ENCODE measurements around the gene IDH3G.
A peak's percentile ranks its signal among the peaks of the same experiment; 100 is the strongest.

Gene IDH3G

DNA sequence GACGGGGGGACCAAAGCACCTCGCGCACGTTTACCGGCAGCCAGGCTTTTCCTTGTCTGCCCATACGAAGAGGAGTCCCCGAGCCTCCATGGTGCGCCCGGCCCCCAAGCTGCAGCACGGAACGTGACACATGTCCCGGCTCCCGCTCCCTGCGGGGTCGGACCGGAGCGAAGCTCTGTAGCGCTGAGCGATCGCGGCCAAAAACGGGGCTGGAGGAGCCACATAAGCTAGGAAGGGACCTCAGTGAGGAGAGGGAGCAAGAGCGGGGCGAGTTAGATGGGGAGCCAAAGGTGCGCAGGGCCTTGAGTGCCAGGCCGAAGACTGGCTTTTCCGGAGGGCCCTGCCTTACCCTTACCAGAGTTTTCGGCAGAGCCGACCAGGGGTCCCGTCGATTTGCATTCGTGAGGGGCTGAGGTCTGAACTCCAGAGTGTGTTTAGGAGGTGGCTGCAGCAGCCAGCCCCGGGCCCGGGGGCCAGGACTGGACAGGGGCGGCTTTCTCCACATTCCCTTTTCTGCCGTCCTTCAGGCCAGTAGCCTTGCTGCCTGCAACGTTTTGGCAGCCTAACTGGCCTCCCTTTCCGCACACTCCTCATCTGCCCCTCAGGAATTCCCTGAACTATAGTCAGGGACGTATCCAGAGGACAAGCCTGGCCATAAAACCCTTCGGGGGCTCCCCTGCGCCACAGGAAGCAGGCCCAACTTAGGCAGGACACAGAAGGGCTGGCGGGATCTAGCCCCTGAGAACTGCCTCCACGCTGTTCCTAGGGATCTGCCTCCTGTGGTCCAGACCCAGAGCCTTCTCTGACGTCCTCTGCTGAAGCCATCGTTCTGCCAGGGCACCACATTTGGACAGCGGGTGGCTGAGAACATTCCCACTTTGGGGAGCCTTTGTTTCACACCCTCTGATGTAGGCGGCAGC lies 982 bp upstream of the IDH3G start:
- POLR2A ChIA-PET = interaction anchor here (0.5 to 1.7 kb wide), 13 partner anchors 11 to 854 kb away, joined by 3 to 11 read pairs (median 4); partner anchors contain the start of gene ARHGAP4
- no peak for TF ChIP-seq ELF4 (IDR thresholded peaks at IDR 0.05)
- no peak for TF ChIP-seq ARNT (IDR thresholded peaks at IDR 0.05)
- no peak for TF ChIP-seq NFRKB (IDR thresholded peaks at IDR 0.05)
- TF ChIP-seq TARDBP (IDR thresholded peaks at IDR 0.05) = no peak
- no peak for TF ChIP-seq SP1 (IDR thresholded peaks at IDR 0.05)
- DNase-seq (ENCODE audit: extremely low spot score) = peak; percentile 23
- CTCF ChIA-PET = no interaction called here

DNA sequence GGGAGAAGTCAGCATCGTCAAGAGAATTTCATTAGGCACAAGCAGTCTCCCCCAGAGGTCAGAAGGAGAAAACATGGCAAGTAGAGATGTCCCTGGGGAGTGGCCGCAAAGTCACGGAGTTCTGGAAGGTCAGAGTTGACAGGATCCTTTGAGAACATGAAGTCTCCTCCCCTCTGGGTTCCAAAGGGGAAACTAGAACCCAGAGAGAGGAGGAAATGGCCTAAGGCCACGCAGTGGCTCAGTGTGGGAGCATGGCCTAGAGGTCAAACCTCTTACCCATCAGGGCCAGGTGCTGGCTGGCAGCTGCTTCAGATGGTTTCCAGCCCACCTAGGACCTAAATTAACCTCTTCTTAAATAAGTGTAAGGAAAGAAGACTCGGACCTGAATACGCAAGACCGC lies 884 bp downstream of the IDH3G start:
- no peak for DNase-seq (ENCODE audit: extremely low spot score)
- POLR2A ChIA-PET = interaction anchor here (1.2 to 1.7 kb wide), 2 partner anchors 13 kb away, joined by 3 to 11 read pairs; partner anchors contain the start of gene SRPK3
- TF ChIP-seq TARDBP (IDR thresholded peaks at IDR 0.05) (no peak), BHLHE40 (IDR thresholded peaks at IDR 0.05; ENCODE audit: borderline replicate concordance) (no peak), ELF4 (IDR thresholded peaks at IDR 0.05) (no peak), ARNT (IDR thresholded peaks at IDR 0.05) (no peak), CTBP1 (IDR thresholded peaks at IDR 0.05; ENCODE audit: borderline replicate concordance) (no peak), ZNF384 (IDR thresholded peaks at IDR 0.05) (no peak), SP1 (IDR thresholded peaks at IDR 0.05) (no peak), L3MBTL2 (conservative IDR thresholded peaks at IDR 0.05) (no peak), FOXA1 (IDR thresholded peaks at IDR 0.05) (no peak), FOXM1 (IDR thresholded peaks at IDR 0.05; ENCODE audit: borderline replicate concordance) (no peak), FOXK2 (IDR thresholded peaks at IDR 0.05) (no peak), SUZ12 (IDR thresholded peaks at IDR 0.05) (no peak), NFRKB (IDR thresholded peaks at IDR 0.05) (no peak), LEF1 (IDR thresholded peaks at IDR 0.05; ENCODE audit: borderline replicate concordance) (no peak)
- TF ChIP-seq, protein P1, sequence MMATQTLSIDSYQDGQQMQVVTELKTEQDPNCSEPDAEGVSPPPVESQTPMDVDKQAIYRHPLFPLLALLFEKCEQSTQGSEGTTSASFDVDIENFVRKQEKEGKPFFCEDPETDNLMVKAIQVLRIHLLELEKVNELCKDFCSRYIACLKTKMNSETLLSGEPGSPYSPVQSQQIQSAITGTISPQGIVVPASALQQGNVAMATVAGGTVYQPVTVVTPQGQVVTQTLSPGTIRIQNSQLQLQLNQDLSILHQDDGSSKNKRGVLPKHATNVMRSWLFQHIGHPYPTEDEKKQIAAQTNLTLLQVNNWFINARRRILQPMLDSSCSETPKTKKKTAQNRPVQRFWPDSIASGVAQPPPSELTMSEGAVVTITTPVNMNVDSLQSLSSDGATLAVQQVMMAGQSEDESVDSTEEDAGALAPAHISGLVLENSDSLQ (IDR thresholded peaks at IDR 0.05) = no peak
- CTCF ChIA-PET = interaction anchor here (0.6 to 0.9 kb wide), 2 partner anchors 11 to 145 kb away, joined by 3 to 6 read pairs; no protein-coding TSS in a partner anchor

DNA sequence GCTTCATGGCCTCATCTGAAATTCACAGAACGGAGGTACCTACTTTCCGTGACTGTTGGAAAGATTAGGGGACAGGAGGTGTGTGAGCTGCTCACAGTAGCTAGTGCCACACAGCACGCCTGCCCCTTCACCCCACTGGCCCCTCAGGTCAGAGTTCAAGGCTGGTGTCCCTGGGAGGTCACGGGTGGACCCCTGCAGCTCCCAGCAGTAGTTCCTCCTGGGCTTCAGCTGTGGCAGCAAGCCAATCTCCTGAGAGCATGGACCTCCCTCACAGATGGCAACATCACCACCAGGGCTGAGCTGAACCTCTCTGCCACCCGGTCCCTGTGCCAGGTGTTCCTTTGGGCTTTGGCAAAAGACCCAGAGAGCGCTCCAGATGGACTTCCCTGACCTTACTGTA lies 1.8 kb downstream of the IDH3G start:
- TF ChIP-seq, protein P1 (IDR thresholded peaks at IDR 0.05) = no peak
- TF ChIP-seq HDGF (IDR thresholded peaks at IDR 0.05; ENCODE audit: borderline replicate concordance) (no peak), SUZ12 (IDR thresholded peaks at IDR 0.05) (no peak), ARNT (IDR thresholded peaks at IDR 0.05) (no peak), ELF4 (IDR thresholded peaks at IDR 0.05) (no peak), FOXM1 (IDR thresholded peaks at IDR 0.05; ENCODE audit: borderline replicate concordance) (no peak), NFRKB (IDR thresholded peaks at IDR 0.05) (no peak), FOXA1 (IDR thresholded peaks at IDR 0.05) (no peak), CTBP1 (IDR thresholded peaks at IDR 0.05; ENCODE audit: borderline replicate concordance) (no peak)
- POLR2A ChIA-PET = no interaction called here
- CTCF ChIA-PET = interaction anchor here (0.7 kb wide), 1 partner anchor 27 kb away, joined by 3 read pairs; no protein-coding TSS in a partner anchor

DNA sequence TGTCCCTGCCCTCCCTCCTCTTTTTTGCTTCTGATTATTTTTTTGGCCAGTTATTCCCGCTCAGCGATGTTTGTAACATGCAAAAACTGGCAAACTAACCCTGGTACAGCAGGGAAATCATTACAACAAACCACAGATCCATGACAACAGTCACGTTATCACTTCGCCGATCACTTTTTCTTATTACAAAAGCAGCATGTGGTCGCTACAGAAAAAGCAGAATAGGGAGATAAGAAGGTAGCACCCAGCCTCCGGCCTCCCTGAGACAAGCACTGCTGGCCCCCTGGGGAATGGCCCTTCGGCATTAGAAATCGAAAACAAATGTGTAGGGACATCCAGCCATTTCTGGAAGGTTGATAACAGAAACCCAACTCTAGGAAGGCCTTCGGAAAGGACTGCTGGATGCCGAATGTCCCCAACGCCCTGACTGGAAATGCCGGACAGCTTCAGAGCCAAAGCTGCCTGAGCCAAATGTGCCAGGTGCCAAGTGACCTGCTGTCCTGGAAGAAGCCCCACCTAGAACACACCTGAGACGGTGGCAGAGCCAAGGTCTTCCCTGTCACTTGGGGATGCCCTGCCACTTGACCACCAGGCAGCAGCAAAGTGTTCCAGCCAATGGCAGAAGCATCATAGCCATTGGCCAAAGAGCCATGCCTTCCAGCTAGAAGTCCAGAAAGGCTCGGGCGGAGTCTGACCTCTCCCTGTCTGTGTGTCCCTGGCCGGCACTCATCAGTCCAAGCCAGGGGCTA lies 2.9 kb downstream of the IDH3G start:
- TF ChIP-seq, protein P1 (IDR thresholded peaks at IDR 0.05) = no peak
- no peak for TF ChIP-seq ELF4 (IDR thresholded peaks at IDR 0.05)
- TF ChIP-seq CTBP1 (IDR thresholded peaks at IDR 0.05; ENCODE audit: borderline replicate concordance) = no peak
- TF ChIP-seq L3MBTL2 (conservative IDR thresholded peaks at IDR 0.05) = no peak
- ChIA-PET CTCF (interaction anchor here (0.7 kb wide), 1 partner anchor 26 kb away, joined by 3 read pairs; no protein-coding TSS in a partner anchor), POLR2A (interaction anchor here (1.2 kb wide), 1 partner anchor 144 kb away, joined by 3 read pairs; the partner anchor contains the start of gene NAA10)
- DNase-seq (ENCODE audit: extremely low spot score) = no peak

More for the DNA sequence above, 1.8 kb downstream of the IDH3G start:
- DNase-seq (ENCODE audit: extremely low spot score) = no peak

DNA sequence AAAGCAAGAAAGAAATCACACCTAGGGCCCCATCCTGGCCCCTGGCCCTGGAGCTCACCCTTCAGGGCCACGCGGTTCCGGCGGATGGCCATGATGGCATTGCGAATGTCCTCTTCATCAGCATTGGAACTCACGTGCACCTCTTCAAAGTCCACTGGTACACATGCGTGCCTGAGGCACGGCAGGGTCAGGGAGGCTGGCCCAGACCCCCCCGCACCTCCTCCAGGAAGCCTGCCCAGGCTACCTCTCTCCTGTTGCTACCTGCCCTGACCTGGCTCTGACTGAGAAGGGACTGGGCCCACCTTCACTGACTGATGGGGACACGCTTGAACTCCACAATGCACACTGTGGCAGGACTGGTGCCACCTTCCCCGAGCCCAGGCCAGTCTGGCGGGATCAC lies 4.5 kb downstream of the IDH3G start:
- DNase-seq (ENCODE audit: extremely low spot score) = no peak
- ChIA-PET CTCF (no interaction called here), POLR2A (no interaction called here)
- no peak for TF ChIP-seq FOXA1 (IDR thresholded peaks at IDR 0.05)
- TF ChIP-seq FOXK2 (IDR thresholded peaks at IDR 0.05) = no peak
- TF ChIP-seq ELF4 (IDR thresholded peaks at IDR 0.05) = no peak
- TF ChIP-seq, protein P1 (IDR thresholded peaks at IDR 0.05) = no peak
- no peak for TF ChIP-seq CTBP1 (IDR thresholded peaks at IDR 0.05; ENCODE audit: borderline replicate concordance)
- no peak for TF ChIP-seq LEF1 (IDR thresholded peaks at IDR 0.05; ENCODE audit: borderline replicate concordance)
- TF ChIP-seq ZNF384 (IDR thresholded peaks at IDR 0.05) = no peak
- no peak for TF ChIP-seq NFRKB (IDR thresholded peaks at IDR 0.05)
- TF ChIP-seq ARNT (IDR thresholded peaks at IDR 0.05) = no peak
- TF ChIP-seq L3MBTL2 (conservative IDR thresholded peaks at IDR 0.05) = no peak
- no peak for TF ChIP-seq HDGF (IDR thresholded peaks at IDR 0.05; ENCODE audit: borderline replicate concordance)
- no peak for TF ChIP-seq TARDBP (IDR thresholded peaks at IDR 0.05)
- TF ChIP-seq BHLHE40 (IDR thresholded peaks at IDR 0.05; ENCODE audit: borderline replicate concordance) = no peak
- no peak for TF ChIP-seq SUZ12 (IDR thresholded peaks at IDR 0.05)
- TF ChIP-seq SP1 (IDR thresholded peaks at IDR 0.05) = no peak
